LNCAP (cell line): Measurements from ENCODE around the gene TINAGL1.

Source experiments
- TF ChIP-seq, protein P1 (sequence below): fragments of 450-650 bp; IDR thresholded peaks from 2 replicates; pipeline ENCODE4 v1.5.1; 2017; ENCODE audit warnings: mild to moderate bottlenecking

Gene TINAGL1

DNA sequence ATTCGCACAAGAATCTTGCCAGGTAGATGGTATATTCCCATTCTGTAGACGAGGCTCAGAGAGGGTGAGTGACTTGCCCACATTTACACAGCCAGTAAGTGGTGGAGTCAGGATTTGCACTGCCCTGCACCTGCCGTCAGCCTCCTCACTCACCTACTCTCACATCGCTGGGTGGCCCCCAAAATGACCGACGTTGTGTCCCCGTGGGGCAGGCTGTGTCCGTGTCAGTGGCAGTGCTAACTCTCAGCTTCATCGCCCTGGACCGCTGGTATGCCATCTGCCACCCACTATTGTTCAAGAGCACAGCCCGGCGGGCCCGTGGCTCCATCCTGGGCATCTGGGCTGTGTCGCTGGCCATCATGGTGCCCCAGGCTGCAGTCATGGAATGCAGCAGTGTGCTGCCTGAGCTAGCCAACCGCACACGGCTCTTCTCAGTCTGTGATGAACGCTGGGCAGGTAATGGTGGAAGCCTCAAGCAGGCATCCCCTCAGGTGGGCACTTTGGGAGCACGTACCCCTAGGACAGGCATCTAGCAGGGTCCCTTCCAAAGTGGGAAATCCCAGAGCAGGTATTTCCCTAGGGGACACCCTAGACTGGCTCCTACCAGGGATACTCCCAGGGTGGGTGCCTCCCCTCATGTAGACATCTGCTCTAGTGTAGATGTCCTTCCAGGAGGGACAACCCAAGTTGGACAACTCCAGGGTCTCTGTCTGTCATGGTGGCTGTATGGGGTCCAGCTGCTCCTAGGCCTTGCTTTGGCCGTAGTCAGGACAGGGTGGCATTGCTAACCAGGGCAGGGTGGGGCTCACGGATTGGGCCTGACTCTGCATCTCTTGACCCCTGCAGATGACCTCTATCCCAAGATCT lies 44.5 kb downstream of the TINAGL1 start:
- TF ChIP-seq, protein P1, sequence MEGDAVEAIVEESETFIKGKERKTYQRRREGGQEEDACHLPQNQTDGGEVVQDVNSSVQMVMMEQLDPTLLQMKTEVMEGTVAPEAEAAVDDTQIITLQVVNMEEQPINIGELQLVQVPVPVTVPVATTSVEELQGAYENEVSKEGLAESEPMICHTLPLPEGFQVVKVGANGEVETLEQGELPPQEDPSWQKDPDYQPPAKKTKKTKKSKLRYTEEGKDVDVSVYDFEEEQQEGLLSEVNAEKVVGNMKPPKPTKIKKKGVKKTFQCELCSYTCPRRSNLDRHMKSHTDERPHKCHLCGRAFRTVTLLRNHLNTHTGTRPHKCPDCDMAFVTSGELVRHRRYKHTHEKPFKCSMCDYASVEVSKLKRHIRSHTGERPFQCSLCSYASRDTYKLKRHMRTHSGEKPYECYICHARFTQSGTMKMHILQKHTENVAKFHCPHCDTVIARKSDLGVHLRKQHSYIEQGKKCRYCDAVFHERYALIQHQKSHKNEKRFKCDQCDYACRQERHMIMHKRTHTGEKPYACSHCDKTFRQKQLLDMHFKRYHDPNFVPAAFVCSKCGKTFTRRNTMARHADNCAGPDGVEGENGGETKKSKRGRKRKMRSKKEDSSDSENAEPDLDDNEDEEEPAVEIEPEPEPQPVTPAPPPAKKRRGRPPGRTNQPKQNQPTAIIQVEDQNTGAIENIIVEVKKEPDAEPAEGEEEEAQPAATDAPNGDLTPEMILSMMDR: no peak

DNA sequence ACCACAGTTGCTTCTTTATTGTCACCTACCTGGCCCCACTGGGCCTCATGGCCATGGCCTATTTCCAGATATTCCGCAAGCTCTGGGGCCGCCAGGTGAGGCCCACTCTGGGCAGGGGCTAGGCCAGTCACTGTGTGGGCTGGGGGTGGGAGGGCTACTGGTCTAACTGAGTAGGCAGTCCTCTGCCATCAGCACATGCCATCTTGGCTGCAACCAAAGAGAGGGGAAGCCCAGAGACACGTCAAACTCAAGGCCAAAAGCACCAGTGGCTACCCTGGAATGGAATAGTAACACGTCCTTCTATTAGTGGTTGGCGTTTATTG lies 45.1 kb downstream of the TINAGL1 start:
- TF ChIP-seq, protein P1: no peak

DNA sequence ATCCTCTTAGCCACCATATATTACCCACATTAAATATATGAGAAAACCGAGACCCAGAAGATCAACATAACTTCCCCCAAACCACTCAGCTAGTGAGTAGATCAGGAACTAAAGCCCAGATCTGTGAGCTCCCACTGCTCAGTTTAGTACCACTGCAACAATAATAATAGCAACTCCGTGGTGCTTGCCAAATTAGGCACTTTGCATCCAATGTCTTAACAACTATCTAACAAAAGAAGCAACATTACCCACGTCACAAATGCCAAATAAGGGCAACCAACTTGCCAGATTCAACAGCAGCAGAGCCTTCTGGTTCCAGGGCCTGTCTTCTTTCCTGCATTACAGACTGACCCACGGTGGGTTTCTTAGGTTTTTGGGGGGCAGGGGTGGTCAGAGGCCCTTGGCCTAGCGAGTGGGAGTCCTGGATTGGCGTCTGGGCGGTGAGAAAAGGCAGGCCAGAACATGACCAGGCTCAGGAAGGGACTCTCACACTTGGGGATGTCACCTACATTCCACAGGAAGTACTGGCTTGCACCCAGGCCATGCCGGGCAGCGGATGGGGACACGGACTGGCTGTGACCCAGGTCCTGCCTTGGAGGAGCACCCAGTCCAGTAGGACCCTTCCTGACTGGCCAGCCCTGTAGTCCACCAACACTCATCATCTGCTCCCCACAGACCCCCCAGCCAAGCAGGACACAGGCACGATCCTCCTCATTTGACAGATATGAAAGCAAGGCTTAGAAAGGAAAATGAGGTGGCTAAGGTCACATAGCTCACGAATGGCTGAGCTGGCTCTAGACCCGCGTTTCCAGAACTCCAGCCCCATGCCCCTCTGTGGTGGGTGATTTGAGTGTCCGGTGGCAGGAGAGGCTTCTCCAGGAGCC lies 45.8 kb downstream of the TINAGL1 start:
- TF ChIP-seq, protein P1: no peak

DNA sequence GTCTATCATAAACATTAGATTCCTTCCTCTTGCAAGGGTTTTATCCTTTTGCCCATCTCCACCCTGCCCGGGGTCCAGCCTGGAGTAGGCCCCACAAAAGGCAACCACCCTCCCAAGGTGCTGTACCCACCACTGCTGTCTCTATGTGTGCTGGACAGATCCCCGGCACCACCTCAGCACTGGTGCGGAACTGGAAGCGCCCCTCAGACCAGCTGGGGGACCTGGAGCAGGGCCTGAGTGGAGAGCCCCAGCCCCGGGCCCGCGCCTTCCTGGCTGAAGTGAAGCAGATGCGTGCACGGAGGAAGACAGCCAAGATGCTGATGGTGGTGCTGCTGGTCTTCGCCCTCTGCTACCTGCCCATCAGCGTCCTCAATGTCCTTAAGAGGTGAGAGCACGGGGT lies 47.0 kb downstream of the TINAGL1 start:
- TF ChIP-seq, protein P1: no peak

DNA sequence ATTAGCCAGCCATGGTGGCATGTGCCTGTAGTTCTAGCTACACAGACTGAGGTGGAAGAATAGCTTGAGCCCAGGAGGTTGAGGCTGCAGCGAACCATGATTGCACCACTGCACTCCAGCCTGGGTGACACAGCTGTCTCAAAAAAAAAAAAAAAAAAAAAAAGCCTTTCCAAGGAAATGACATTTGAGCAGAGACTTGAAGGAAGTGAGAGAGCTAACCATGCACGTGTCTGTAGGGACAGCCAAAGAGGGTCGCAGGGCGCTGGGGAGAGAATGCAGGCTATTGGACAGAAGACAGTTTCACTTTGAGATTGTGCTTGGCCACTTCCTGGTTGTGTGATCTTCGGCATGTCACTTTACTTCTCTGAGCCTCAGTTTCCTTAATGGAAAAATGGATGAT lies 48.0 kb downstream of the TINAGL1 start:
- TF ChIP-seq, protein P1: no peak

DNA sequence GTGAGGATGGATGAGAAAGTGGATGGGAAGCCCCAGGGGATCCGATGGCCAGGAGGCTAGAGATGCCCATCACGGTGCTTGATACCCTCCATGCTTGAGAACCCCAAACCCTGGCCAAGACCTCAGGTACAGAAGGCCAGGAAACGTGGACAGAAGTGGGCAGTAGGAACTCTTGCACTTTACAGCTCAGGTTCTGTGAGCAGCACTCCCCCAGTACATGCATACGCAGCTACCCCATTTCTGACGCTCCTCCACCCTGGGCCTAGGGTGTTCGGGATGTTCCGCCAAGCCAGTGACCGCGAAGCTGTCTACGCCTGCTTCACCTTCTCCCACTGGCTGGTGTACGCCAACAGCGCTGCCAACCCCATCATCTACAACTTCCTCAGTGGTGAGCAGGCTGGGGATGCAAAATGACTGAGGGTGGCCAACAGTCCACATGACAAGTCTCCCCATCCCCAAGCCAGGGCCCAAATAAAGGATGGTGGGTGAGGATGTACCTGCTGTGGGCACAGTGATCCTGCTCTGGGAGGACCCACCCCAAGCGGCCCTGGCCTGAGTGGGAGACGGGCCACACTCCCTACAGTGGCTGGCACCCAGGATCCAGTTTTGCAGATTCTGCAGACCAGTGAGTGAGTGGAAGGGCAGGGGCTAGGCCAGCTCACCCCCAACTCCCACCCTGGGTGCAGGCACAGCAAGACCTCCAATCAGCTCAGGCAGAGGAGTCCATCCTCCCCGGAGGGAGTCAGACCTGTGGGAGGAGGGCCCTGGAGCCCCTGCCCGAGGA lies 48.6 kb downstream of the TINAGL1 start:
- TF ChIP-seq, protein P1: no peak

DNA sequence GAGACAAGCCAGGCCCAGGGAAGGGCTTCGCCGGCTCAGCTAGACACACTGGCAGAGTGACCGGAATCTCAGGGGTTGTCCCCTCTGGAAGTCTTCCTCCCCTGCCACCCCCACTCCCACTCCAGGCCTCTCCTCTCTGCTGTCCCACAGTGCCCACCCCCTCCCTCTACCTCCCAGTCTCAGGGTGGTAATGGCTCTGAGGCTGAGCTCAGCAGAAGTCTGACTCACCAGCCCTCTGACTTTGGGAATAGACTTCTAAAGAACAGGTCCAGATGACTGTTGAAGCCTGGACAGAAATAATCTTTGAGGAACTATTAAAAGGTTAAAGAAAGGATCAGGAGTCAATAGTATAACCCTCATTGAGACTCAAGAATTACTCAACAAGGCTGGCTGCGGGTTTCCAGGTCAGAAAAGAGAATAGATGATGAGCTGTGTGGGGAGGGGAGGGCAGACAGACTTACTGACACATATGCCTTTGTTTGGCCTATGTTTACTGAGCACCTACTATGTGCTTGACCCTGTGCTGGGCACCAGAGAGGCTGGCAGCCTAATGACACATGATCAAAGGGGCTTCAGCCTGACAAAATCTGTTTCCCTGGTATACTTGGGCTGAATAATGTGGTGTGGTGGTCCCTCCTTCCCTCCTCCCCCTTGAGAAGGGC lies 49.4 kb downstream of the TINAGL1 start:
- TF ChIP-seq, protein P1: no peak
